ENCODE measurements around the gene OBSCN.

The OBSCN gene

DNA sequence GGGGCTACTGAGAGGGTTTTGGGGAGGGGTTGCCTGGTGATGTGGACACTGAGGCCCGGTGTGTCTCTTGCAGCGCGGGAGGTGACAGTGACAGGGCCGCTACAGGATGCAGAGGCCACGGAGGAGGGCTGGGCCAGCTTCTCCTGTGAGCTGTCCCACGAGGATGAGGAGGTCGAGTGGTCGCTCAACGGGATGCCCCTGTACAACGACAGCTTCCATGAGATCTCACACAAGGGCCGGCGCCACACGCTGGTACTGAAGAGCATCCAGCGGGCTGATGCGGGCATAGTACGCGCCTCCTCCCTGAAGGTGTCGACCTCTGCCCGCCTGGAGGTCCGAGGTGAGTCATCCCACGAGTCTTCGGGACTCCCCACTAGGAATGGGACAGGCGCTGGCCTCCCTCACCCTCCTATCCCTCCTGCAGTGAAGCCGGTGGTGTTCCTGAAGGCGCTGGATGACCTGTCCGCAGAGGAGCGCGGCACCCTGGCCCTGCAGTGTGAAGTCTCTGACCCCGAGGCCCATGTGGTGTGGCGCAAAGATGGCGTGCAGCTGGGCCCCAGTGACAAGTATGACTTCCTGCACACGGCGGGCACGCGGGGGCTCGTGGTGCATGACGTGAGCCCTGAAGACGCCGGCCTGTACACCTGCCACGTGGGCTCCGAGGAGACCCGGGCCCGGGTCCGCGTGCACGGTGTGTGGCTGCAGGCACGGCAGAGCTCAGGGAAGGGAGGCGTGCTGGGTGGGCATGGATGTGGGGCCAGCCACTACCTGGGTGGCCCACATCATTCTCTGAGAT, 72.5 kb downstream of the OBSCN start:
- no peak overlapping the region for H3K4me3 ChIP-seq (ENCODE audit: low read length)
- DNase-seq (ENCODE audit: low read depth) = no peak
- TF ChIP-seq, protein P1, sequence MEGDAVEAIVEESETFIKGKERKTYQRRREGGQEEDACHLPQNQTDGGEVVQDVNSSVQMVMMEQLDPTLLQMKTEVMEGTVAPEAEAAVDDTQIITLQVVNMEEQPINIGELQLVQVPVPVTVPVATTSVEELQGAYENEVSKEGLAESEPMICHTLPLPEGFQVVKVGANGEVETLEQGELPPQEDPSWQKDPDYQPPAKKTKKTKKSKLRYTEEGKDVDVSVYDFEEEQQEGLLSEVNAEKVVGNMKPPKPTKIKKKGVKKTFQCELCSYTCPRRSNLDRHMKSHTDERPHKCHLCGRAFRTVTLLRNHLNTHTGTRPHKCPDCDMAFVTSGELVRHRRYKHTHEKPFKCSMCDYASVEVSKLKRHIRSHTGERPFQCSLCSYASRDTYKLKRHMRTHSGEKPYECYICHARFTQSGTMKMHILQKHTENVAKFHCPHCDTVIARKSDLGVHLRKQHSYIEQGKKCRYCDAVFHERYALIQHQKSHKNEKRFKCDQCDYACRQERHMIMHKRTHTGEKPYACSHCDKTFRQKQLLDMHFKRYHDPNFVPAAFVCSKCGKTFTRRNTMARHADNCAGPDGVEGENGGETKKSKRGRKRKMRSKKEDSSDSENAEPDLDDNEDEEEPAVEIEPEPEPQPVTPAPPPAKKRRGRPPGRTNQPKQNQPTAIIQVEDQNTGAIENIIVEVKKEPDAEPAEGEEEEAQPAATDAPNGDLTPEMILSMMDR (conservative IDR thresholded peaks at IDR 0.05; ENCODE audit: low read depth, low read length) = no peak

- TF ChIP-seq, protein P1 (conservative IDR thresholded peaks at IDR 0.05; ENCODE audit: low read depth, low read length) = no peak
- H3K4me3 ChIP-seq (ENCODE audit: low read length) = no peak overlapping the region
- no peak for DNase-seq (ENCODE audit: low read depth)
Measured at GRCh38 chr1:228280961-228281591, 73.2 kb downstream of the OBSCN start.

- no peak overlapping the region for H3K4me3 ChIP-seq (ENCODE audit: low read length)
- DNase-seq (ENCODE audit: low read depth) = no peak
- TF ChIP-seq, protein P1 (conservative IDR thresholded peaks at IDR 0.05; ENCODE audit: low read depth, low read length) = no peak
Measured at GRCh38 chr1:228281631-228282328, 73.9 kb downstream of the OBSCN start.

DNA sequence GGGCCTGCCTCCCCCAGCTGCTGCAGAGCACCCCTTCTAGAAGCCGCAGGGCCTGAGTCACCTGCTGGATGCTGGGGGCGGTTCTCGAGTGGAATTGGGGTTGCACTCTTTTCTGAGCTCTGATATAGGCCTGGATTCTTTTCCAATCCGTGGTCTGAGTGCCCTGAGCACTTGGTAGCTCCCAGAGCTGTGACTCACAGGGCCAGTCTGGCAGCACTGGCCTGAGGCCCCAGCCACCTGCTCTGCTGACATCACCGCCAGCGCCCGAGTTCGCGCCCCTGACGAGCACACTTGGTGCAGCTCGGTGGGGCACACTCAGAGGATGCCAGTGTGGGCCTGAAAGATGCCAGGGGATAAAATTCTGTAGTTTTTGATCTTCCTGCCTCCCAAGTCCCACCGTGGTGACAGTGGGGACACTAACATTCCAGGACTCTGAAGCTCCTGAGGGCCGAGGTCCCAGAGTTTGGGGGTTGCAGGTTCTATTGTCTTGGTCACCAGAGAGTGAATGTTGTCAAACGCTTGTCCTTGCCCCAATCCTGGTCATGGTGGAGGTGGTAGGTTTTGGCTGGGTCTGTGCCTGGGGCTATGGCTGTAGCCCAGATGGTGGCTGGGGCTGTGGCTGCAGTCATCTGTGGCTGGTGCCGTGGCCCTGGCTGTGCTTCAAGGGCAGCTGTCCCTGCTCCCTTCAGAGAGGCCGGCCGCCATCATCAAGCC, 74.6 kb downstream of the OBSCN start:
- peak; percentile 19 for DNase-seq (ENCODE audit: low read depth)
- H3K4me3 ChIP-seq (ENCODE audit: low read length) = no peak overlapping the region
- TF ChIP-seq, protein P1 (conservative IDR thresholded peaks at IDR 0.05; ENCODE audit: low read depth, low read length) = no peak

DNA sequence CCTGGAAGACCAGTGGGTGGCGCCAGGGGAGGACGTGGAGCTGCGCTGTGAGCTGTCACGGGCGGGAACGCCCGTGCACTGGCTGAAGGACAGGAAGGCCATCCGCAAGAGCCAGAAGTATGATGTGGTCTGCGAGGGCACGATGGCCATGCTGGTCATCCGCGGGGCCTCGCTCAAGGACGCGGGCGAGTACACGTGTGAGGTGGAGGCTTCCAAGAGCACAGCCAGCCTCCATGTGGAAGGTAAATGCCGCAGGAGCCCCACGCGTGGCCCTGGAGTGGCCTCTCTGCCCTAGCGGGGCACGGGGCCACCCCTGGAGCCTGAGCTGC, 75.2 kb downstream of the OBSCN start:
- TF ChIP-seq, protein P1 (conservative IDR thresholded peaks at IDR 0.05; ENCODE audit: low read depth, low read length) = no peak
- no peak for DNase-seq (ENCODE audit: low read depth)
- no peak overlapping the region for H3K4me3 ChIP-seq (ENCODE audit: low read length)

DNA sequence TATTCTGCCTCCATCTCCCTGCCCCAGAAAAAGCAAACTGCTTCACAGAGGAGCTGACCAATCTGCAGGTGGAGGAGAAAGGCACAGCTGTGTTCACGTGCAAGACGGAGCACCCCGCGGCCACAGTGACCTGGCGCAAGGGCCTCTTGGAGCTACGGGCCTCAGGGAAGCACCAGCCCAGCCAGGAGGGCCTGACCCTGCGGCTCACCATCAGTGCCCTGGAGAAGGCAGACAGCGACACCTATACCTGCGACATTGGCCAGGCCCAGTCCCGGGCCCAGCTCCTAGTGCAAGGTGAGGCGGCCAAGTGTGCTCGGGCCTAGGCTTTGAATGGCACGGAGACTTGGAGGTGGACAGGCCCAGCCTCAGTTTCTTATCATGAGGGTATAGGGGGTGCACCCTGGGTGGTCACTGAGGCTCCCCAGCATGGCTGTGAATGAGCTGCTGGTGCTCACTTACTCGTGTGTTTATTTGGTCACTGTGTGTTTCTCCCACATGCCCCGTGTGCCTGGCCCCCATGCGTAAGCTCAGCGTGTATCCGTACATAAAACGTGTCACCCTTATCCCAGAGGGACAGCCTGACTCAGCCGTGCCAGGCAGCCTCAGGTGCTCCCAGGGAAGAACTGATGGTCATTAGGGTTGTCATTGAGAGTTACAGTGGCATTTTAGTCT, 75.8 kb downstream of the OBSCN start:
- no peak for DNase-seq (ENCODE audit: low read depth)
- H3K4me3 ChIP-seq (ENCODE audit: low read length) = no peak overlapping the region
- TF ChIP-seq, protein P1 (conservative IDR thresholded peaks at IDR 0.05; ENCODE audit: low read depth, low read length) = no peak

Data from retinal pigment epithelial cell (primary cell).